HG03280 (cell line): ENCODE data around the gene N4BP2L1.
"Not testable (repeated sequence)": the region's sequence is repeated elsewhere in the genome, so short reads cannot be mapped to it uniquely, and the experiment has no call there.

Experiments used
- ATAC-seq: cut with Tn5 transposase; IDR thresholded peaks from one replicate; pipeline ENCODE4 v1.9.1; 2021; ENCODE audit warnings: mild to moderate bottlenecking, moderate library complexity; ENCODE audit not compliant: unreplicated experiment

N4BP2L1 gene

DNA sequence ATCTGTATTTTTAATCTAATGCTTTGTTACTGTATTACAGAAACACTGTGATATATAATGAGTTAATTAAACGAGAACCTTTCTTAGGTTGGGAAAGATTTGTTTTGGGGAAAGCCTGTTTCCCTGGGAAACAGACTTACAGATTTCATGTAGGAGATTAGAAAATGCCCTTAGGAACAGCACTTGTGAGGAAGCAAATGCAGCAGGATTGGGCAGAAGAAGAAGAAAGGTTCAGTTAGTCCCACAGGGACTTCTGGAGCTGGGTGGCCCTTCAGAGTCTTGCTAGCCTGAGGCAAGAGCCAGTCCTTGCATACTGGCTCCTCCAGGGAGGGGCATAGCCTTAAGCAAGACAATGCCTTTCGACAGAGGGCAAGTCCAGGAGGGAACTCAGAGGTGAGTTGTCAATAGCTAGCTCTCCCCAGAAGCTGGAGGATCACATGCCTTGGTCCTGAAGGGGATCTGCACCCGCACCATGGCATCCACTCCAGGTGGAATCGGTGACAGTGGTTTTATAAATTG is 36.8 kb downstream of the N4BP2L1 start:
- no peak for ATAC-seq

DNA sequence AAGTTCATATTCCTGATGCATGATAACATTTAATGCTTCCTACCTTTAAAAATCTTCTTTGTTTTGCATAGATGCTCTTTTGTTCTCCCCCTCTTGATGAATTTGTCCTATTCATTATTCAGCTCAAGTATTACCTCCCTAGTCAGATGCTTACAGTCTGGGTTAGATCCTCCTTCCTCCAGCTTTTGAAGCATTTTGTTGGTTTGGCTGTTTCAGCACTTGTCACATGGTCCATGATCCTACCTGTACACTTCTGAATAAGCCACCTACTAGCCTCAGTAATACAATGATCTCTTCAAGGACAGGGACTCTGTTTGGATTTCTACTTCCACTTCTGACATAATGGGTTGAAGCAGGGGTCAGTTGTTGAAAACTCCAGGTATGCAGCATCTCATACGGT is 37.4 kb downstream of the N4BP2L1 start:
- ATAC-seq: no peak

DNA sequence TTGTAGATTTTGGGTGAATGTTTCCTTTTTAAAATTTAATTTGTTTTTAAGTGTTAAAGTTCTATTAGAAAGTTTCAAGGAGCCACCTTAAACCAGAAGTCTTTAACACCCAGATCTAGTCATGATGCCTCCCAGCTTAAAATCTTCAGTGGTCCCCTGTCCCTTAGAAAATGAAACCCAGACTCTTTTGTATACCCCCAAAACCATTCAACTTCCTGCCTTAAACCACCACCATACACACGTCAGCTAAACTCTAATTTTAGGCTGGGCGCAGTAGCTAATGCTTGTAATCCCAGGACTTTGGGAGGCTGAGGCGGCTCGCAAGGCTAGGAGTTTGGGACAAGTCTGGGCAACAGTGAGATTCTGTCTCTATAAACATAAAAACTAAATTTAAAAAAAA is 37.9 kb downstream of the N4BP2L1 start:
- ATAC-seq: peak; percentile 69

DNA sequence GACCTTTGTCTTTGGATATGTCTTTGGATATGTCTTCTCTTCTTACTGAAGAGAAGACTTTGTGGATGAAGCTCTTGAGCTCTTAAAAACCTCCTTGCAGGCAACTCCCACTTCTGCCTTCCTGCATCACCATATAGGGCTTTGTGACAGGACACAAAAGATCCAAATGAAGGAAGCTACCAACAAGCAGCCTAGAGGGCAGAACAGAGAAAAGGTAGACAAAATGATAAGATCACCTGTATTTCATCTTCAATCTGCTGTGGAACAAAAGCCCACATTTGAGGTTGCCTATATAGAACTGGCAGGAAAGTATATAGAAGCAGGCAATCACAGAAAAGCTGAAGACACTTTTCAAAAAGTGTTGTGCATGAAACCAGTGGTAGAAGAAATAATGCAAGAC is 42.5 kb downstream of the N4BP2L1 start:
- no peak for ATAC-seq

DNA sequence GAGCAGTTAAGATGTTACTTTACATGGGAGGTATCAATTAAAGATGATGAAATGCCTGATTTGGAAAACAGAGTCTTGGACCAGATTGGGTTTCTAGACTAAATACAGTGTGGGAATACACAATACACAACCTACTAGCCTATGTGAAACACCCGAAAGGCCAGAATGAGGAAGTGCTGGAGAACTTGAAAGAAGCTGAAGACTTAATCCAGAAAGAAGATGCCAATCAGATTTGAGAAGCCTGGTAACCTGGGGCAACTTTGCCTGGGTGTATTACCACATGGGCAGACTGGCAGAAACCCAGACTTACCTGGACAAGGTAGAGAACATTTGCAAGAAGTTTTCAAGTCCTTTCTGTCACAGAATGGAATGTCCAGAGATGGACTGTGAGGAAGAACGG is 43.2 kb downstream of the N4BP2L1 start:
- no peak for ATAC-seq

DNA sequence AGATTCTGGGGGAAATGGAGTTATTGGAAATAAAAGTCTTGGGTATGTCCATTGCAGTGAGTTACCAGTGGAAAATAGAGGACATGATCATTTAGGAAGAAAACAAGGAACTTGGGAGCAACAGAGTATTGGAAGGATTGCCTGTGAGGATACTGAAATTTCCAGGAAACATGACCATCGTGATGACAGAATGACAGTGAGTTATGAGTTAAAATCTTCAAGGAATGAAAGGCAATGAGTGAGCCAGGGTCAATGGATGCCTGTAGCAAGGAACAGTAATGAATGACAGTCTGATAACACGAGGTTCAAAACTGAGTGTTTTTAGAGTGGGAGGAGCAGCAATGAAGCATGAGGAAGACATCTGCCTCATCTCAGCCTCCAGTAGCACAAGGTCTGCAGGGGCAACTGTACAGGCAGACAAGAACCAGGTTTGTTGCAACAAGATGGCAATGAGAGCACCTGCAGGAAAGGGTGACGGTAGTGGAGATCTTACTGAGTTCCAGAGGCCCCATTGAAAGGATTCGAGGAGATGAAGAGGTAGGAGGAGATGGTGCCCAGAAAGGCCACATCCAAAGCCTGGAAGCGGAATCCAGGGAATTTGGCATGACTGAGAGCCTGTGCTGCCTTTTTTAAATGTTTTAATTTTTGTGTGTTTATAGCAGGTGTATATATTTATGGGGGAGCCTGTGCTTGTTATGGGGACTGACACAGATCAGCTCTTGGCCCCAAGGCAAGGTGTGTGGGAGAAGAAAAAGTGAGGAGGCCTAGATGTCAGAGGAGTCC is 43.9 kb downstream of the N4BP2L1 start:
- ATAC-seq: no peak

DNA sequence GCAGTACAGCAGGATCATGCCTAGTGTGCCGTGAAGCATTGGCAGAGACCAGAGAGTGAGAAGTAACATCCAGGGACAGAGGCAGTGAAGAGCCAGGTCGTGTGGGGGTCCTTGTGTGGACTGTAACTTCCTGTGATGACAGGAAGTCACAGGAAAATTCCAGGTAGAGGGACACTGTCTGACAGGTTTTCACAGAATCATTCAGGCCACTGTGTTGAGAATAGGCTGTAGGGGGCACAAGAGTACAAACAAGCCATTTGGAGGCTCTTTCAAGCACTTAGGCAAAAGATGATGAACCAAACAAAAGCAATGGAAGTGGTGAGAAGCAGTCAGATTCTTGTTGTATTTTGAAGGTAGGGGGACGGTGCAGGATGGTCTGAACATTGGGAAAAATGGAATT is 46.4 kb downstream of the N4BP2L1 start:
- ATAC-seq: no peak

DNA sequence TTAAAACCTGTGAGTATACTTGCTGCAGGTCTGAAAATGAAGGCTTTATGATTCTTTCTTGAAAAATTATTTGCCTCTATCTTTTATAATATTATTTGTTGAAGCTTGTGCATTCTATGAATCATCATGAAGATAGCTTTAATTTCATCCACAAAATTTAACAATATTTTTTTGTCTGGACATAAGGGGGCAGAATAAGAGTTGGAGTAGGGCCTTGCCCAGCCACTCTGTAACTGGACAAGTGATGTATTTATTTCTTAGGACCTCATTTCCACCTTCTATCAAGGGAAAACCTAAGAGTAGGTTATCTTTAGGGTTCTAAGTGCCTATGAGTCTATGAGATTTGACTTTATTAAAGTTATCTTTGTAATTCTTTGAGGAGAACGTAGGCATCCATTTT is 49.9 kb downstream of the N4BP2L1 start:
- ATAC-seq: no peak

DNA sequence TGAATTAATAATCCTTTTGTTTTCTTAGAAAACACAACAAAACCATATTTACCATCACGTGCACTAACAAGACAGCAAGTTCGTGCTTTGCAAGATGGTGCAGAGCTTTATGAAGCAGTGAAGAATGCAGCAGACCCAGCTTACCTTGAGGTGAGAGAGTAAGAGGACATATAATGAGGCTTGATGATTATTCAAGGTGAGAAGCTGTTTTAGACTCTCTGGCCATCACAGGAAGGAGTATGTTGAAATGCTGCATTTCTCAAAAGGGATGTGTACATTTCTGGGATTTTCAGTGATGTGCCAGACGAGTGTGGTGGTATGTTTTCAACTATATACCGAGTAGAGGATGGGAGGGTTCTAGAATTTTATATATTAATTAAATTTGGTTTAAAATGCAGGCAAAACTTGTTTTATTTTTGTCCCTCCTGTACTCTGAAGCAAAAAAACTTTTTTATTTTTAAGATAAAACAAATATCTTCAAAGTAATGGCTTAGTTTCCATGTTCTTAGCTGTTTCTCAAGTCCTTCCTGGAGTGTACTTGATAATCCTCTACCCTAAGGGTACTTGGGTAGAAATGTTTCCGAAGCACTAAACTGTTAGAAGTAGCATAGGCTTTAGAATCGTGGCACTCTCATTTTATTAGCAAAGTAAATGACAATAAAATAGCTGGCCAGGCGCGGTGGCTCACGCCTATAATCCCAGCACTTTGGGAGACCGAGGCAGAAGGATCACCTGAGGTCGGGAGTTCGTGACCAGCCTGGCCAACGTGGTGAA is 51.1 kb downstream of the N4BP2L1 start:
- no peak for ATAC-seq

DNA sequence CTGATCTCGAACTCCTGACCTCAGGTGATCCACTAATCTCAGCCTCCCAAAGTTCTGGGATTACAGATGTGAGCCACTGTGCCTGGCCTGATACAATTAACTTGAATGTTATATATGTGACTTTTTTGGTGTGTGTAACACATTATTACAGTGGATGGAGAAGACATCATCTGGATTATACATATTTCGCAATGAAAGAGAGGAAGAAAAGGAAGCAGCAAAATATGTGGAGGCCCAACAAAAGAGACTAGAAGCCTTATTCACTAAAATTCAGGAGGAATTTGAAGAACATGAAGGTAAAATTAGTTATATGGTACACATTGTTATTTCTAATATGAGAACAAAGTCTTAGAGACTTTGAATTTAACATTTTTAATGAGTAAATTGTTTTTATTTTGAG is 57.1 kb downstream of the N4BP2L1 start:
- no peak for ATAC-seq

DNA sequence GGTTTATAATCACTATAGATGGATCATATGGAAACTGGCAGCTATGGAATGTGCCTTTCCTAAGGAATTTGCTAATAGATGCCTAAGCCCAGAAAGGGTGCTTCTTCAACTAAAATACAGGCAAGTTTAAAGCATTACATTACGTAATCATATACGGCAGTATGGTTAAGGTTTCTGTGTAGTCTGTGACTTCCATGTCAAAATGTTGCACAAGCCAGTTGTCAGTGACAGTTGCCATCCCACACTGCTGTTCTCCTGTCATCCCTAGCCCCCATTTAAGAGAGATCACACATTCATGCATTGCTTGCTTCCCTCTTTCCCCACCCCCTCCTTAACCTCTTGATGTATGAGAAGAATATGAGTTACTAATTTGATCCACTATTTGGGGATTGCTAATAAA is 65.4 kb downstream of the N4BP2L1 start:
- no peak for ATAC-seq

DNA sequence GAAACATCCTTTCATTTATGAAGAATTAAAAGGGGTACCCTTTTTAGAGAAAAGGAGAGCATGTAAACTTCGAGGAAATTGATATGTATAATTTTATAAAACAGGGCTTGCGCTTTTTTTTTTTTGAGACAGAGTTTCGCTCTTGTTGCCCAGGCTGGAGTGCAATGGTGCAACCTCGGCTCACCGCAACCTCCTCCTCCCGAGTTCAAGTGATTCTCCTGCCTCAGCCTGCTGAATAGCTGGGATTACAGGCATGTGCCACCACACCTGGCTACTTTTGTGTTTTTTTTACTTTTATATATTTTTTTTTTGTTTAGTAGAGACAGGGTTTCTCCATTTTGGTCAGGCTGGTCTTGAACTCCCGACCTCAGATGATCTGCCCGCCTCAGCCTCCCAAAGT is 72.0 kb downstream of the N4BP2L1 start:
- not testable (repeated sequence) for ATAC-seq

DNA sequence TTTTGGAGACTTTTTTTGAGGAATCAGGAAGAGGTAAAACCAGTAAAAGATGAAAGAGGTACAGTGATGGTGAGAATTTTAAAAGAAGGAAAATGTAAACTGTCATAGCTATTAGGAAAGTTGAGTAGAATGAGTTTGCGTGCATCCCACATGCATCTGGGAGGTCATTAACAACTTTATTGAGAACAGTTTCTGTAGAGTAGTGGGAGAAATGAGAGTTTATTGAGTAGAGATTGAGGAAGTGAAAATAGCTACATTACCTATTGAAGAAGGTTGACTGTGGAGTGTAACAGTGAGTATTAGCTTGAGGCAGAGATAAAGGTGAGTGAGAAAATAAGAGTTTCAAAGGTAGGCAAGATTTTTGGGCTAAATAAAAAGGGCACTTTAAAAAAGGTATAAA is 73.9 kb downstream of the N4BP2L1 start:
- no peak for ATAC-seq

DNA sequence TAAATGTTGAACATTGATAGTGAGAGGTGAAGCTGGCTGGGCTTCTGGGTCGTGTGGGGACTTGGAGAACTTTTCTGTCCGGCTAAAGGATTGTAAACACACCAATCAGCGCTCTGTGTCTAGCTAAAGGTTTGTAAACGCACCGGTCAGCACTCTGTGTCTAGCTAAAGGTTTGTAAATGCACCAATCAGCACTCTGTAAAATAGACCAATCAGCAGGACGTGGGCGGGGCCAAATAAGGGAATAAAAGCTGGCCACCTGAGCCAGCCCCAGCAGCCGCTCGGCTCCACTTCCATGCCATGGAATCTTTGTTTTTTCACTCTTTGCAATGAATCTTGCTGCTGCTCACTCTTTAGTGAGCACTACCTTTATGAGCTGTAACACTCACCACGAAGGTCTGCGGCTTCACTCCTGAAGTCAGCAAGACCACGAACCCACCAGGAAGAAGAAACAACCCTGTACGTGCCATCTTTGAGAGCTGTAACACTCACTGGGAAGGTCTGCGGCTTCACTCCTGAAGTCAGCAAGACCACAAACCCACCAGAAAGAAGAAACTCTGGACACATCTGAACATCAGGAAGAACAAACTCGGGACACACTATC is 77.0 kb downstream of the N4BP2L1 start:
- ATAC-seq: not testable (repeated sequence)
